GM18867 (cell line): ENCODE data around the gene PDZRN3.

Experiments used
- ATAC-seq: cut with Tn5 transposase; IDR thresholded peaks from one replicate; pipeline ENCODE4 v1.9.1; 2021; ENCODE audit warnings: mild to moderate bottlenecking, moderate library complexity; ENCODE audit not compliant: unreplicated experiment

PDZRN3 gene

GRCh38 chr3:73623346-73623745 lies 1.4 kb downstream of the PDZRN3 start:
- no peak for ATAC-seq

- ATAC-seq, result no peak
Measured at GRCh38 chr3:73622091-73622805, 2.5 kb downstream of the PDZRN3 start.

DNA sequence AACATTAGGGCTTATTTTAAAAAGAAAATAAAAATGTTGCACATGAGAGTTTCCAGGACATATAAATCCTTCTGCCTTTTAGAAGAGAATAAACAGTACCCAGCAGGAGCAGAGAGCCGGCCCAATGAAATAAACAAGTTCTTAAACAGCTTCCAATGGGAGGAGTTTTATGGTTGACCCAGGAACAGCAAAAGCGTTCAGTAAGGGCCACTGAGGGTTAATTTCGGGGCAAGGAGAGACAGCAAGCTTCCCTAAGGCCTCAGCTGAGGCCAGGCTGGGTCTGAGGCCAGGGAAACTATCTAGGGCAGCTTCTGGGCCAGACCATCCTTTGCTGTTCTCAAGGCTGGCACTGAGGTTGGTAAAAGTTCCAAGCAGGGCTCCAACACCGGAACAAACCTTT lies 3.4 kb downstream of the PDZRN3 start:
- ATAC-seq, result no peak

DNA sequence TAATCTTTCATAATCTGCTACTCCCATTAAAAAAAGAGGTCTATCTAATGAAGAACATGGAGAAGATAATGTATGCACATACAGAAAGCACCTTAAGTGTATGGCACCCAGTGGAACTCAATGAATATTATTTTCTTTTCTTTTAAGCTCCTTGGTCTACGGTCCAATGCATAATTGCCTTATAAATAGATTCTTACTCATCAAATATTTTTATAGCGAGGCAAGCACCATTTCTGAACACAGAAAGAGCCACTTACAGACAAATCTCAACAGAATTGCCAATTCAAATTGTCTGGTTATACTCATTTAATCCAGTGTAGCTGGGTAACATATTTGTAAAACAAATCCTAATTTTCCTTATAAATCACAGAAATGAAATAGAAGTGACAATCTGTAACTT lies 6.3 kb downstream of the PDZRN3 start:
- ATAC-seq, result no peak

DNA sequence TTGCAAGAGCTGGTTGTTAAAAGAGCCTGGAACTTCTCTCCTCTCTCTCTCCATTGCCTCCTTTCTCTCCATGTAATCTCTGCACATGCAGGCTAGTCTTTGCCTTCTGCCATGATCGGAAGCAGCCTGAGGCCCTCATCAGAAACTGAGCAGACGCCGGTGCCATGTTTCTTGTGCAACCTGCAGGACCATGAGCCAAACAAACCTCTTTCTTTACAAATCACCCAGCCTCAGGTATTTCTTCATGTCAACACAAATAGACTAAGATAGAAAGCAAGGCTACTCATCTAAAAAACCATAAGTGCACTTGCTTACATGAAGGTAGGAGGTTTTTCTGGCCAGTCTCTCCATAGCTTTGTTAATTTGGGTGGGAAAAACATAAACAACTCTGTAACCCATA lies 8.7 kb downstream of the PDZRN3 start:
- no peak for ATAC-seq

GRCh38 chr3:73614419-73614818 lies 10.3 kb downstream of the PDZRN3 start:
- ATAC-seq, result peak; percentile 62

DNA sequence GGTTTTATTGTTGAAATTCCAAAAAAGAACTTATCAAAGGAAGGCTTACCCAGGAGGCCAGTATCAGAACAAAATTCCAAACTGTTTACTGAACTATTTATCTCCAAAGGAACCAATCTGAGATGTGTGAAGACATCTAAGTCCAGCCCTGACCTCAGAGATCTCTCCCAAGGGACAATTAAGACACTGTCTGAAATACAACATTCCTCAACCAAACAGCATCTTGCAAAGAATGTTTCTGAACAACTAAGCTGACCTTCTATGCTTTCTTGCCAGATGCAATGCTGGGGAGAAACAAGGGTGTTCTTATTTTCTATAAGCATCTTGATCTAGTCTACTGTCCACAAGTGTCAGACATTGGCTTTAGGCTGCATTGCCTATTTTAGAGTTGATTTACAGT lies 13.6 kb downstream of the PDZRN3 start:
- no peak for ATAC-seq

DNA sequence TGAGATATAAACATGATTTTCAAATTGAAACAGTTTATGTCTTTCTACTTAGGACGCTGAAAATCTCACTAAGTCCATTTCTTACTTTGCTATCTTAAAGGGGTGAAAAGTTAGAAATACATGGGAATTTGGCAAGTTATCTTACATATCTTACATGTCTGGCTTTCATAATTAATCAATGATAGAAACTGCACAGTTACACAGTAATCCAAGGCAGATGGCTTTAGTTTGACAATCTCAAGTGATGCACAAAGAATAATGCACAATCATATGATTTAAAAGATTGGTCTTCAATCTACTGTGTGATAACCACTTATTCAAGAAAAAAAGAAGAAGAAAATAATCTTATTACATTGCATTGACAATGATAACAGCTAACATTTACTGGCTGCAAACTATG lies 14.2 kb downstream of the PDZRN3 start:
- ATAC-seq, result no peak

GRCh38 chr3:73609655-73610054 lies 15.1 kb downstream of the PDZRN3 start:
- no peak for ATAC-seq

GRCh38 chr3:73609315-73609641 lies 15.5 kb downstream of the PDZRN3 start:
- ATAC-seq, result no peak

GRCh38 chr3:73608456-73609314 lies 16.1 kb downstream of the PDZRN3 start:
- no peak for ATAC-seq

GRCh38 chr3:73605861-73606260 lies 18.9 kb downstream of the PDZRN3 start:
- ATAC-seq, result no peak

DNA sequence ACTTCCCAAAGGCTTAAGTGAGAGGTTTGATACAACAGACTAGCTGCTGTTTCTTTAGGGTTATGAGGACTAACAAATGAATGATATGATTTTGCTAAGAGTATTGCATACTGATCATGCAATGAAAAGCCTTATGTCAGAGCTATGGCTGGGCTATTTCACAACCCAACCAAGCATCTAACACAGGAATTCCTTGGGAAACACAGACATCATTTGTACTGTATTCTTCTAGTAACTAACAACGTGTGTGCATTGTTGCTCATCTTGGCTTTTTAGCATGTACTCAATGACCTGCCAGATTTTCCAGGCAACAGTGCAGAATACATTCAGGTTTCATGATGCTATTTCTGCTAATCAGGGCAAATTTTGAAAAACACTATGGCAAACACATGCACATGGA lies 19.3 kb downstream of the PDZRN3 start:
- no peak for ATAC-seq

DNA sequence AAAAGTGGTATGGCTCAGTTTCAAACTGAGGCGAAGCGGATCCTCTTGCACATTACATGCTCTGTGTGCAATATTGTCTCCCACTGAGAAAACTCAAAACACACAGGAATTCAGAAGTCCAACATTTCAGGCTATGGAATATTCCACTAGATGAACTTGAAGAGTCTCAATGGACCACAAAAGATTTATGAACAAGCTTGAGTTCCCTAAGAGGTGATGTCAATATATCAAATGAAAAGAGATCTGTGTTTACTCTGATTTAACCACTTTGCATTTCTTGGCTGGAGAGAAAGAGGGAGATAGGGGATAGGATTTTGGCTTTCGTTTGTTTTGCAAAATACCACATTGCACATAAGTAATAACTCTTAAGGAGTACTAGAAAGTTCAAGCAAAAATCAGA lies 20.3 kb downstream of the PDZRN3 start:
- ATAC-seq, result no peak

GRCh38 chr3:73603762-73604171 lies 21.0 kb downstream of the PDZRN3 start:
- no peak for ATAC-seq

GRCh38 chr3:73602170-73602569 lies 22.6 kb downstream of the PDZRN3 start:
- ATAC-seq, result no peak

DNA sequence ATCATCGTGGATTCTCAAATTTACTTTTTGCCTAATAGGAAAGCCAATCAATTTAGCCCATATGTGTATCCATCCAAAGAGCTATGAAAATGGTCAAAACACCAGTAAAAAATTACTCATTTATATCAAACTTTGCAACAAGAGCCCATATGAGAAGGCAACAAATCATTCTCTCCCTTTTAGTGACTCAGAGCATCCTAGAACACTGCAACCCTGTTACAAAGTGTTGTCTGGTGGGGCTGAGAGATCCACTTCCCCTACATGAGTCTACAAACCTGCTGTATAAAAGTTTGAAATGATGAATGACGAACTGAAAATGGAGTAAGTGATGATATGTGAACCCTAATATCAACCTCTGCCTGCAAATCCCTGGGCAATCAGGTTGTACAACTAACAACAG lies 23.3 kb downstream of the PDZRN3 start:
- no peak for ATAC-seq

GRCh38 chr3:73601011-73601410 lies 23.7 kb downstream of the PDZRN3 start:
- ATAC-seq, result no peak

DNA sequence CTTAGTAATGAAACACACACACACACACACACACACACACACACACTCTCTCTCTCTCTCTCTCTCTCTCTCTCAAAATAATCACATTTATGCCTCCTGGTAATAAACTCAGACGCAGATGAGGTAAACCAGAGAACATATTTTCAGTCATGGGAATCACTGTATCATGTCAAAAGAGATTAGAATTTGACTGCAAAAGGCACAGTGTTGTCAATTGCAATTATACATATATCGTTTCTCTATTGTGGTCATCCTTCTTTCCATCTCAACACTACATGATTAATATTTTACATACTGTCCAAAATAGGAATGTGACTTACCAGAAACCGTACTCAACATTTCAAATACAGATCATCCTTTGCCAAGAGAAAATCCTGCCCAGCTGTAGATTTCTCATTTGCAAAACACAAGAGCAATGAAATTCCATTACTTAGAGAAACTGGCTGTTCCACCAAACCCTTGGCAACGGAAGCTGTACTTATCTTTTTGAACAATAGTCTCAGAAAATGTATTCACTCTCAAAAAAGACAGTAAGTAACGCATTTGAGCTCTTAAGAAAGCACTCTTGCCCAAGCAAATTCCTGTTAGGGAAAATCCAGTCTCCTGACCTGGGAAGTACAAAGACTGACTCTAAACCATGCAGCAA lies 24.3 kb downstream of the PDZRN3 start:
- ATAC-seq, result no peak

DNA sequence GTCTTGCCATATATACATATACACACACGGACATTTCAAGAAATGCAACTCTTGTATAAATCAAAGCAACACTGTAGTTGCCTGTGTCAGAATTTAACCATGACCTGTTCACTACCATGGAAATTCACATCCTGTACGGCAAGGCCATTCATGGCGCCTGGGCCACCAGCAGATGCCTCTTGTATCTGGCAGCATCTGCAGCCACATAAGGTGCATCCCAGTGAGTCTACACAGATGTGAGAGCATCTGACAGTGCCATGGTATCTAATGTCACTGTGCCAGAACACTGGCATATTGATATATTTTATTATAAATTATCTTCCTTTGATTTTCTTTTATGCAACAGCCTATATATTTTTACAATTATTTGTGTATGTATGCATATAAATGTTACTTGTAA lies 25.1 kb downstream of the PDZRN3 start:
- ATAC-seq, result no peak

DNA sequence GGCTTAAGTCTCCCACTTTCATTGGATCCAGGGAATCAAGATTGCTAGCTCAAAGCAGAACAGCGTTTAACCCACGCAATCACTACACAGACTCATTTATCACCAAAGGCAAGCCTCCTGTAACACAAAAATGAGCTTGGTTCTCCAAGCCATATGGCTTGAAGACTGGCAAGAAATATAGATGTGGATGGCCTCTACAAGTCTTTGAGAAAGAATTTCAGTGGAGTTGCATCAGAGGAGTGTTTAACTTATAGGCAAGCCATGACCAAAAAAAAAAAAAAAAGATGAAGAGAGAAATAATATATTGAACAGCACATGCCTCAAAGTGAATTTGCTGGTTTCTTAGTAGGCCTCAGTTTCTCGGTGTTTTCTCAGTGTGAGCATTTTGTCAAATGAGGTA lies 27.3 kb downstream of the PDZRN3 start:
- no peak for ATAC-seq
